ENCODE data around the gene SLC25A43.

DNA sequence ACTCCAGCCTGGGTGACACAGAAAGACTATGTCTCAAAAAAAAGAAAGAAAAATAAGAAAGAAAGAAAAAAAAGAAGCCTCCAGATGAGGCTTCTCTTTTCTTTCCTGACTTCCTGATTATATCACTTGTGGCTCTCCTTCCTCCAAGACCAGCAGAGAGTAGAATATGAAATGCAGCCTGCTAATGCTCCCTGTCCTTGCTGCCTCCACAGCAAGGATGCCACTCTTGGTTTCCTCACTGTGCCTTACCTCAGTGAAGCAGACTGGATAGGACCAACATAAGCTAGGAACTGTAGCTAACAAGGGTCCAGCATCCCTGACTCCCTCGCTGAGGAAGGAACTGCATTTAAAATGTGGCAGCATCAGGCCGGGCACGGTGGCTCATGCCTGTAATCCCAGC lies 11.7 kb downstream of the SLC25A43 start:
- TF ChIP-seq, protein P1, sequence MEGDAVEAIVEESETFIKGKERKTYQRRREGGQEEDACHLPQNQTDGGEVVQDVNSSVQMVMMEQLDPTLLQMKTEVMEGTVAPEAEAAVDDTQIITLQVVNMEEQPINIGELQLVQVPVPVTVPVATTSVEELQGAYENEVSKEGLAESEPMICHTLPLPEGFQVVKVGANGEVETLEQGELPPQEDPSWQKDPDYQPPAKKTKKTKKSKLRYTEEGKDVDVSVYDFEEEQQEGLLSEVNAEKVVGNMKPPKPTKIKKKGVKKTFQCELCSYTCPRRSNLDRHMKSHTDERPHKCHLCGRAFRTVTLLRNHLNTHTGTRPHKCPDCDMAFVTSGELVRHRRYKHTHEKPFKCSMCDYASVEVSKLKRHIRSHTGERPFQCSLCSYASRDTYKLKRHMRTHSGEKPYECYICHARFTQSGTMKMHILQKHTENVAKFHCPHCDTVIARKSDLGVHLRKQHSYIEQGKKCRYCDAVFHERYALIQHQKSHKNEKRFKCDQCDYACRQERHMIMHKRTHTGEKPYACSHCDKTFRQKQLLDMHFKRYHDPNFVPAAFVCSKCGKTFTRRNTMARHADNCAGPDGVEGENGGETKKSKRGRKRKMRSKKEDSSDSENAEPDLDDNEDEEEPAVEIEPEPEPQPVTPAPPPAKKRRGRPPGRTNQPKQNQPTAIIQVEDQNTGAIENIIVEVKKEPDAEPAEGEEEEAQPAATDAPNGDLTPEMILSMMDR (conservative IDR thresholded peaks at IDR 0.05; ENCODE audit: low read length): no peak
- no peak for TF ChIP-seq EZH2phosphoT487 (IDR thresholded peaks at IDR 0.05; ENCODE audit: borderline replicate concordance)
